Endothelial cell of umbilical vein (primary cell): ENCODE measurements around the gene CTU1. TPM values are rescaled to one million over a fixed set of nuclear protein-coding genes. Genes with fewer than 3 reads are reported as not detected.

Experiments
- BruUV-seq: library from RNA; stranded (reverse); fragments of 400-500 nt; replicated peaks from 2 replicates; lab custom pipeline; 2021; lab: Mats Ljungman, UMichigan
- CTCF ChIA-PET: fragments of 300-600, 350-600 bp; sonication (Branson Sonifier 250); formaldehyde crosslinking; loops from one replicate; lab custom pipeline; 2021; ENCODE audit warnings: antibody characterized with exemption, inconsistent platforms; lab: Charles Lee
- POLR2A ChIA-PET: fragments of 300-600, 350-600 bp; sonication (Branson Sonifier 250); formaldehyde crosslinking; loops from one replicate; lab custom pipeline; 2021; ENCODE audit warnings: antibody characterized with exemption, inconsistent platforms; lab: Charles Lee
- DNase-seq: peaks from one replicate; pipeline ENCODE4 v3.0.0-alpha.2; 2011; ENCODE audit warnings: low read depth, low spot score
- FAIRE-seq: peaks from 2 replicates; lab custom pipeline; 2011; peaks lifted over from hg19 to GRCh38; lab: Jason Lieb, UNC
- H2AFZ ChIP-seq: 2 replicates; pipeline ENCODE4 v1.6.0; 2012; ENCODE audit warnings: low read depth, low read length, control low read depth, inconsistent platforms
- H3K27ac ChIP-seq: 2 replicates; pipeline ENCODE4 v1.5.1; 2011; ENCODE audit warnings: low read depth, mild to moderate bottlenecking, control low read depth, low read length, moderate library complexity; ENCODE audit not compliant: insufficient read depth
- H3K27me3 ChIP-seq, 2 experiments: 2 replicates each; pipeline versions ENCODE4 v1.6.0 to v1.6.1; 2011; ENCODE audit warnings: low read length in 2 of 2, mixed read lengths in 1 of 2; ENCODE audit not compliant: control insufficient read depth in 2 of 2, insufficient read depth in 2 of 2
- H3K36me3 ChIP-seq, 2 experiments: 2 replicates in 1 of 2; 3 replicates in 1 of 2; pipeline ENCODE4 v1.5.1; 2011; ENCODE audit warnings: low read length in 2 of 2, mild to moderate bottlenecking in 1 of 2, moderate library complexity in 1 of 2; ENCODE audit not compliant: control insufficient read depth in 2 of 2, insufficient read depth in 2 of 2; ENCODE audit errors: extremely low read depth in 1 of 2
- H3K4me1 ChIP-seq: 3 replicates; pipeline ENCODE4 v1.5.1; 2011; ENCODE audit warnings: mild to moderate bottlenecking, low read length; ENCODE audit not compliant: control insufficient read depth, insufficient read depth; ENCODE audit errors: extremely low read depth
- H3K4me2 ChIP-seq: 2 replicates; pipeline ENCODE4 v1.6.1; 2011; ENCODE audit warnings: low read length, control low read depth, mixed read lengths; ENCODE audit not compliant: insufficient read depth
- H3K4me3 ChIP-seq, 3 experiments: fragments of 200-600 bp in 1 of 3; sonication (generic), shearing (Covaris generic) in 1 of 3; replicated peaks in 1 of 3; 2 replicates each; pipeline ENCODE4 v1.5.1; 2011 to 2016; ENCODE audit warnings: control low read depth in 3 of 3, low read length in 3 of 3, mild to moderate bottlenecking in 2 of 3, inconsistent platforms in 1 of 3, low read depth in 1 of 3, moderate library complexity in 1 of 3; ENCODE audit not compliant: insufficient read depth in 1 of 3
- H3K79me2 ChIP-seq: 2 replicates; pipeline ENCODE4 v1.6.0; 2012; ENCODE audit warnings: low read length, inconsistent platforms; ENCODE audit not compliant: control insufficient read depth, insufficient read depth
- H3K9ac ChIP-seq: replicated peaks from 2 replicates; pipeline ENCODE3; 2011; ENCODE audit warnings: low read length, control low read depth; ENCODE audit not compliant: insufficient read depth; ENCODE audit errors: extremely low read depth
- H3K9me1 ChIP-seq: replicated peaks from 3 replicates; pipeline ENCODE4 v1.6.0; 2011; ENCODE audit warnings: mild to moderate bottlenecking, low read length; ENCODE audit not compliant: control insufficient read depth, insufficient read depth; ENCODE audit errors: extremely low read depth
- H3K9me3 ChIP-seq: replicated peaks from 2 replicates; pipeline ENCODE4 v1.5.1; 2012; ENCODE audit warnings: low read length, inconsistent platforms; ENCODE audit not compliant: control insufficient read depth, insufficient read depth
- H4K20me1 ChIP-seq: replicated peaks from 2 replicates; pipeline ENCODE3; 2011; ENCODE audit warnings: mild to moderate bottlenecking, low read length; ENCODE audit not compliant: control insufficient read depth, insufficient read depth; ENCODE audit errors: extremely low read depth
- EZH2 ChIP-seq: IDR thresholded peaks from 2 replicates; pipeline ENCODE4 v1.6.1; 2012; ENCODE audit warnings: borderline replicate concordance, low read depth, mild to moderate bottlenecking, moderate library complexity, low read length, inconsistent platforms; ENCODE audit not compliant: severe bottlenecking
- FOS ChIP-seq: IDR thresholded peaks from 2 replicates; pipeline ENCODE4 v1.6.1; 2011; ENCODE audit warnings: mild to moderate bottlenecking, low read length, moderate library complexity, borderline replicate concordance; ENCODE audit not compliant: insufficient read depth
- GATA2 ChIP-seq: IDR thresholded peaks from 2 replicates; pipeline ENCODE4 v1.7.0; 2011; ENCODE audit warnings: low read depth, mild to moderate bottlenecking, moderate library complexity, mixed read lengths, low read length; ENCODE audit not compliant: insufficient read length, insufficient read depth
- JUN ChIP-seq: IDR thresholded peaks from 2 replicates; pipeline ENCODE4 v1.6.1; 2011; ENCODE audit warnings: borderline replicate concordance, low read depth; ENCODE audit not compliant: insufficient read length, insufficient read depth
- MYC ChIP-seq: IDR thresholded peaks from one replicate; pipeline ENCODE4 v1.6.1; 2011; ENCODE audit warnings: mild to moderate bottlenecking, low read depth, low read length
- POLR2A ChIP-seq: IDR thresholded peaks from 2 replicates; pipeline ENCODE4 v1.6.1; 2012; ENCODE audit warnings: low read depth, mild to moderate bottlenecking, control low read depth, low read length
- POLR2AphosphoS5 ChIP-seq: IDR thresholded peaks from 2 replicates; pipeline ENCODE4 v1.6.1; 2012; ENCODE audit warnings: low read depth, mild to moderate bottlenecking, control low read depth, low read length, moderate library complexity; ENCODE audit not compliant: insufficient read depth
- dilution Hi-C: fragments of 300-500 bp; cut with MboI; formaldehyde crosslinking; loops from one replicate; pipeline ENCODE4 v1.15.0; 2019; ENCODE audit warnings: low sequenced_read_pairs; ENCODE audit not compliant: extremely low pct_ligation_motif_present
- intact Hi-C: fragments of 100-400 bp; cut with micrococcal nuclease; formaldehyde crosslinking; loops from one replicate; pipeline ENCODE4 v1.10.0; 2022
- polyA plus RNA-seq, 4 experiments: library from polyadenylated mRNA; depleted of rRNA in 3 of 4; stranded (reverse) in 3 of 4; unstranded in 1 of 4; fragments of >200 nt; gene quantifications; 2 replicates each; pipeline versions ENCODE4 v1.2.1 to v1.2.3, GENCODE V29; 2011 to 2012; ENCODE audit warnings: missing spikeins in 1 of 4
- total RNA-seq: library from RNA; stranded (reverse); gene quantifications from 2 replicates; pipeline ENCODE4 v1.2.3, GENCODE V29; 2021
- TF ChIP-seq, protein P1 (sequence below), 2 donors: IDR thresholded peaks; 1 replicate in 1 of 2; 2 replicates in 1 of 2; pipeline ENCODE4 v1.5.1; 2011; ENCODE audit warnings: low read length in 2 of 2, mild to moderate bottlenecking in 2 of 2, moderate library complexity in 2 of 2, control low read depth in 1 of 2, inconsistent platforms in 1 of 2, low read depth in 1 of 2; ENCODE audit not compliant: insufficient read depth in 1 of 2; ENCODE audit errors: extremely low read depth in 1 of 2
- TF ChIP-seq, protein P2 (sequence below): IDR thresholded peaks from 2 replicates; pipeline ENCODE4 v1.6.1; 2011; ENCODE audit not compliant: insufficient read depth, insufficient read length

The CTU1 gene
- total and polyA plus RNA-seq, 2 donors (not counting 3 experiments of a cell fraction or from before 2014, with no cell fraction given), result 6.1 to 8.7 TPM

DNA sequence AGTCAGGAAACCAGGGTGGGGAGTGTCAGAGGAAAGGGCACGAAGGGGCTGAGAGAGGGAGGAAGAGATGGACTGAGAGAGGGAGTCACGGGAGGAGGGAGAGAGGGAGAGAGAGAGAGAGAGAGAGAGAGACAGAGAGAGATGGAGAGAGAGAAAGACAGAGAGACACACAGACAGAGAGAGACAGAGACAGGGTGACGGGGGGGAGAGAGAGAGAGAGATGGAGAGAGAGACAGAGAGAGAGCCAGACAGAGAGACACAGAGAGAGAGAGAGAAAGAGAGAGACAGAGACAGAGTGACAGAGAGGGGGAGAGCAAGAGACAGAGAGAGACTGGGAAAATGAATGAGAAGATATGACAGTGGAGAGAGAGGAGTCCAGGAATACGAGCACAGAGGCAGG, 25.0 kb downstream of the CTU1 start:
- H3K27me3 ChIP-seq, result no peaks in the 10 kb centered on the region
- H3K36me3 ChIP-seq, result no peaks in the 10 kb centered on the region
- H3K27ac ChIP-seq, result no peak overlapping the region
- no peaks in the 10 kb centered on the region for H3K9me3 ChIP-seq
- no peaks in the 10 kb centered on the region for H4K20me1 ChIP-seq
- no TSS peak for BruUV-seq
- no peak overlapping the region for H3K4me2 ChIP-seq
- no peak overlapping the region for H3K9ac ChIP-seq
- TF ChIP-seq MYC (no peak), EZH2 (no peak), JUN (no peak), GATA2 (no peak), POLR2AphosphoS5 (no peak), POLR2A (no peak), FOS (no peak)
- TF ChIP-seq, protein P1, sequence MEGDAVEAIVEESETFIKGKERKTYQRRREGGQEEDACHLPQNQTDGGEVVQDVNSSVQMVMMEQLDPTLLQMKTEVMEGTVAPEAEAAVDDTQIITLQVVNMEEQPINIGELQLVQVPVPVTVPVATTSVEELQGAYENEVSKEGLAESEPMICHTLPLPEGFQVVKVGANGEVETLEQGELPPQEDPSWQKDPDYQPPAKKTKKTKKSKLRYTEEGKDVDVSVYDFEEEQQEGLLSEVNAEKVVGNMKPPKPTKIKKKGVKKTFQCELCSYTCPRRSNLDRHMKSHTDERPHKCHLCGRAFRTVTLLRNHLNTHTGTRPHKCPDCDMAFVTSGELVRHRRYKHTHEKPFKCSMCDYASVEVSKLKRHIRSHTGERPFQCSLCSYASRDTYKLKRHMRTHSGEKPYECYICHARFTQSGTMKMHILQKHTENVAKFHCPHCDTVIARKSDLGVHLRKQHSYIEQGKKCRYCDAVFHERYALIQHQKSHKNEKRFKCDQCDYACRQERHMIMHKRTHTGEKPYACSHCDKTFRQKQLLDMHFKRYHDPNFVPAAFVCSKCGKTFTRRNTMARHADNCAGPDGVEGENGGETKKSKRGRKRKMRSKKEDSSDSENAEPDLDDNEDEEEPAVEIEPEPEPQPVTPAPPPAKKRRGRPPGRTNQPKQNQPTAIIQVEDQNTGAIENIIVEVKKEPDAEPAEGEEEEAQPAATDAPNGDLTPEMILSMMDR (IDR thresholded peaks at IDR 0.05; ENCODE audit: extremely low read depth in 1 of 2, insufficient read depth in 1 of 2, low read depth in 1 of 2, low read length in 2 of 2), result no peak
- TF ChIP-seq, protein P2, sequence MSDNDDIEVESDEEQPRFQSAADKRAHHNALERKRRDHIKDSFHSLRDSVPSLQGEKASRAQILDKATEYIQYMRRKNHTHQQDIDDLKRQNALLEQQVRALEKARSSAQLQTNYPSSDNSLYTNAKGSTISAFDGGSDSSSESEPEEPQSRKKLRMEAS, result no peak
- H3K9me1 ChIP-seq, result no peaks in the 10 kb centered on the region
- CTCF ChIA-PET, result no interaction called here
- no peaks in the 10 kb centered on the region for H3K4me1 ChIP-seq
- FAIRE-seq (no peak), DNase-seq (no peak)
- dilution Hi-C loops (no loop called here), intact Hi-C loops (loop anchor here (2.0 kb wide), 1 partner anchor 72 kb away; no protein-coding TSS in a partner anchor)
- no peak overlapping the region for H3K4me3 ChIP-seq
- H2AFZ ChIP-seq, result no peak overlapping the region
- no peaks in the 10 kb centered on the region for H3K79me2 ChIP-seq
- POLR2A ChIA-PET, result no interaction called here
